SK-N-SH treated with all-trans-retinoic acid at 6 μM for 48 hours (cell line): ENCODE results near the gene ADD1.

ENCODE experiments used
- ATAC-seq: fragments of 200-7000 bp; cut with Tn5 transposase; 3 replicates; pipeline ENCODE4 v1.9.1; 2020; ENCODE audit warnings: mild to moderate bottlenecking, moderate library complexity
- ARNTL ChIP-seq: fragments of 450-650 bp; formaldehyde crosslinking; IDR thresholded peaks from 2 replicates; pipeline ENCODE4 v1.5.0; 2020; ENCODE audit warnings: low read depth, mild to moderate bottlenecking, moderate library complexity, borderline replicate concordance
- BACH2 ChIP-seq: fragments of 250-450 bp; sonication (Bioruptor Pico); IDR thresholded peaks from 2 replicates; pipeline ENCODE4 v1.9.0; 2021; ENCODE audit warnings: mild to moderate bottlenecking, borderline replicate concordance
- CSDC2 ChIP-seq: fragments of 250-450 bp; sonication (Bioruptor Pico); IDR thresholded peaks from 2 replicates; pipeline ENCODE4 v1.5.0; 2020; ENCODE audit warnings: mild to moderate bottlenecking, moderate library complexity
- ESRRG ChIP-seq: fragments of 250-450 bp; sonication (Bioruptor Pico); IDR thresholded peaks from 2 replicates; pipeline ENCODE4 v1.6.1; 2021; ENCODE audit warnings: mild to moderate bottlenecking
- ISL1 ChIP-seq: fragments of 250-450 bp; sonication (Bioruptor Pico); IDR thresholded peaks from 2 replicates; pipeline ENCODE4 v2.1.2; 2022; ENCODE audit warnings: mild to moderate bottlenecking, moderate library complexity
- OSR1 ChIP-seq: fragments of 250-450 bp; sonication (Bioruptor Pico); IDR thresholded peaks from 2 replicates; pipeline ENCODE4 v1.8.0; 2022; ENCODE audit warnings: moderate library complexity, mild to moderate bottlenecking, inconsistent platforms
- PATZ1 ChIP-seq: fragments of 250-450 bp; sonication (Bioruptor Pico); IDR thresholded peaks from 2 replicates; pipeline ENCODE4 v1.8.0; 2020; ENCODE audit warnings: mild to moderate bottlenecking, moderate library complexity, borderline replicate concordance
- PPARA ChIP-seq: fragments of 250-450 bp; sonication (Bioruptor Pico); IDR thresholded peaks from 2 replicates; pipeline ENCODE4 v1.5.0; 2020; ENCODE audit warnings: mild to moderate bottlenecking, borderline replicate concordance
- RARB ChIP-seq: fragments of 250-450 bp; sonication (Bioruptor Pico); IDR thresholded peaks from 2 replicates; pipeline ENCODE4 v1.8.0; 2021; ENCODE audit warnings: mild to moderate bottlenecking, moderate library complexity
- TCF4 ChIP-seq: fragments of 250-450 bp; sonication (Bioruptor Pico); IDR thresholded peaks from 2 replicates; pipeline ENCODE4 v1.8.0; 2021; ENCODE audit warnings: mild to moderate bottlenecking, moderate library complexity, borderline replicate concordance
- TOX ChIP-seq: fragments of 250-450 bp; sonication (Bioruptor Pico); IDR thresholded peaks from 2 replicates; pipeline ENCODE4 v1.8.0; 2021; ENCODE audit warnings: mild to moderate bottlenecking, moderate library complexity, borderline replicate concordance
- ZC3H10 ChIP-seq: fragments of 250-450 bp; sonication (Bioruptor Pico); IDR thresholded peaks from 2 replicates; pipeline ENCODE4 v1.5.1; 2021; ENCODE audit warnings: mild to moderate bottlenecking, moderate library complexity
- ZFP3 ChIP-seq: fragments of 250-450 bp; sonication (Bioruptor Pico); IDR thresholded peaks from 2 replicates; pipeline ENCODE4 v1.5.0; 2020; ENCODE audit warnings: mild to moderate bottlenecking, moderate library complexity
- ZNF8 ChIP-seq: fragments of 450-650 bp; formaldehyde crosslinking; IDR thresholded peaks from 2 replicates; pipeline ENCODE4 v1.5.0; 2020; ENCODE audit warnings: mild to moderate bottlenecking, moderate library complexity
- TF ChIP-seq, protein P1 (sequence below): fragments of 250-450 bp; sonication (Bioruptor Pico); IDR thresholded peaks from 2 replicates; pipeline ENCODE4 v1.5.1; 2020; ENCODE audit warnings: low read depth, mild to moderate bottlenecking, moderate library complexity
- TF ChIP-seq, protein P2 (sequence below): fragments of 250-450 bp; sonication (Bioruptor Pico); IDR thresholded peaks from 2 replicates; pipeline ENCODE4 v1.8.0; 2021; ENCODE audit warnings: low read depth, mild to moderate bottlenecking, moderate library complexity, borderline replicate concordance
- TF ChIP-seq, protein P3 (sequence below): fragments of 250-450 bp; sonication (Bioruptor Pico); IDR thresholded peaks from 2 replicates; pipeline ENCODE4 v1.5.1; 2021; ENCODE audit warnings: mild to moderate bottlenecking, moderate library complexity

ADD1 gene

DNA sequence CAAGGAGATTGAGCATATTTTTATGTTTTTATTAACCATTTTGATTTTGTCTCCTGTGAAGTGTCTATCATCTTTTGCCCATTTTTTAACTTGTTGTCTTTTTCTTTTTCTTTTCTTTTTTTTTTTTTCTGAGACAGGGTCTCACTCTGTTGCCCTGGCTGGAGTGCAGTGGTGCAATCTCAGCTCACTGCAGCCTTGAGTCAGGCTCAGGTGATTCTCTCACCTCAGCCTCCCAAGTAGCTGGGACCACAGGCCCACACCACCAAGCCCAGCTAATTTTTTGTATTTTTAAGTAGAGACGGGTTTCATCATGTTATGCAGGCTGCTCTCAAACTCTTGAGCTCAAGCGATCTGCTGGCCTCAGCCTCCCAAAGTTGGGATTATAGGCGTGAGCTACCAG lies 4.6 kb upstream of the ADD1 start:
- no peak for TF ChIP-seq ZFP3
- no peak for TF ChIP-seq RARB (CRISPR knock-in tag)
- TF ChIP-seq OSR1 (CRISPR knock-in tag) = no peak
- TF ChIP-seq, protein P1, sequence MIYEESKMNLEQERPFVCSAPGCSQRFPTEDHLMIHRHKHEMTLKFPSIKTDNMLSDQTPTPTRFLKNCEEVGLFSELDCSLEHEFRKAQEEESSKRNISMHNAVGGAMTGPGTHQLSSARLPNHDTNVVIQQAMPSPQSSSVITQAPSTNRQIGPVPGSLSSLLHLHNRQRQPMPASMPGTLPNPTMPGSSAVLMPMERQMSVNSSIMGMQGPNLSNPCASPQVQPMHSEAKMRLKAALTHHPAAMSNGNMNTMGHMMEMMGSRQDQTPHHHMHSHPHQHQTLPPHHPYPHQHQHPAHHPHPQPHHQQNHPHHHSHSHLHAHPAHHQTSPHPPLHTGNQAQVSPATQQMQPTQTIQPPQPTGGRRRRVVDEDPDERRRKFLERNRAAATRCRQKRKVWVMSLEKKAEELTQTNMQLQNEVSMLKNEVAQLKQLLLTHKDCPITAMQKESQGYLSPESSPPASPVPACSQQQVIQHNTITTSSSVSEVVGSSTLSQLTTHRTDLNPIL (CRISPR knock-in tag) = no peak
- TF ChIP-seq BACH2 (CRISPR knock-in tag) = no peak
- TF ChIP-seq CSDC2 (CRISPR knock-in tag) = no peak
- no peak for TF ChIP-seq ESRRG (CRISPR knock-in tag)
- TF ChIP-seq PPARA (CRISPR knock-in tag) = no peak
- TF ChIP-seq ZNF8 (CRISPR knock-in tag) = no peak

DNA sequence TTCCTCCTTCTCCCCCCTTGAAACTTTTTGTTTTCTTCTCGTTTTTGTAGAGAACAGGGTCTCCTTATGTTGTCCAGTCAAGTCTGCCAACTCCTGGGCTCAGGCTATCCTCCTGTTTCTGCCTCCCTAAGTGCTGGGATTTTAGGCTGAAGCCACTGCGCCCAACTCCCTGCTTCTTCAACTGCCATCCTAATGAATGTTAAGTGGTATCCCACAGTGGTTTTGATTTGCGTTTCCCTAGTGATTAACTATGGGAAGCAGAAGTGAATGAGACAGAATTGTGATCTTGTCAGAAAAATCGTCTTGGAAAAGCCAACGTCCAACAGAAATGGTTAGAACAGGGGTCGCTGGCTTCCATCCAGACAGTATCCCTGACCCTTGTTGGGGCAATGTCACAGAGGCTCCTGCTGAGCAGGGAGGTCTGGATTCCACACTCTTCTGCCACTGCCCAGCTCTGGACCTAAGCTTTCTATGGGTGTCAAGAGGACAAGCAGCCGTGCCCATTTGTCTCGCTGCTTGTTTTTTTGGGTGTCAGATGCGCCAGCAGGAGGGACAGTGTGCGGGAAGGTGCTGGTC lies 869 bp upstream of the ADD1 start:
- TF ChIP-seq TCF4 (CRISPR knock-in tag) (no peak), ISL1 (CRISPR knock-in tag) (no peak), ARNTL (no peak)
- TF ChIP-seq, protein P2, sequence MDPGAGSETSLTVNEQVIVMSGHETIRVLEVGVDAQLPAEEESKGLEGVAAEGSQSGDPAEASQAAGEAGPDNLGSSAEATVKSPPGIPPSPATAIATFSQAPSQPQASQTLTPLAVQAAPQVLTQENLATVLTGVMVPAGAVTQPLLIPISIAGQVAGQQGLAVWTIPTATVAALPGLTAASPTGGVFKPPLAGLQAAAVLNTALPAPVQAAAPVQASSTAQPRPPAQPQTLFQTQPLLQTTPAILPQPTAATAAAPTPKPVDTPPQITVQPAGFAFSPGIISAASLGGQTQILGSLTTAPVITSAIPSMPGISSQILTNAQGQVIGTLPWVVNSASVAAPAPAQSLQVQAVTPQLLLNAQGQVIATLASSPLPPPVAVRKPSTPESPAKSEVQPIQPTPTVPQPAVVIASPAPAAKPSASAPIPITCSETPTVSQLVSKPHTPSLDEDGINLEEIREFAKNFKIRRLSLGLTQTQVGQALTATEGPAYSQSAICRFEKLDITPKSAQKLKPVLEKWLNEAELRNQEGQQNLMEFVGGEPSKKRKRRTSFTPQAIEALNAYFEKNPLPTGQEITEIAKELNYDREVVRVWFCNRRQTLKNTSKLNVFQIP (CRISPR knock-in tag) = no peak
- TF ChIP-seq, all 23 proteins: peak for 0
- peak; percentile 52 for ATAC-seq

More for the DNA sequence above, 4.6 kb upstream of the ADD1 start:
- no peak for ATAC-seq

- TF ChIP-seq PATZ1 (CRISPR knock-in tag) (no peak), TCF4 (CRISPR knock-in tag) (no peak), BACH2 (CRISPR knock-in tag) (no peak), OSR1 (CRISPR knock-in tag) (no peak), ISL1 (CRISPR knock-in tag) (no peak)
- TF ChIP-seq, protein P3, sequence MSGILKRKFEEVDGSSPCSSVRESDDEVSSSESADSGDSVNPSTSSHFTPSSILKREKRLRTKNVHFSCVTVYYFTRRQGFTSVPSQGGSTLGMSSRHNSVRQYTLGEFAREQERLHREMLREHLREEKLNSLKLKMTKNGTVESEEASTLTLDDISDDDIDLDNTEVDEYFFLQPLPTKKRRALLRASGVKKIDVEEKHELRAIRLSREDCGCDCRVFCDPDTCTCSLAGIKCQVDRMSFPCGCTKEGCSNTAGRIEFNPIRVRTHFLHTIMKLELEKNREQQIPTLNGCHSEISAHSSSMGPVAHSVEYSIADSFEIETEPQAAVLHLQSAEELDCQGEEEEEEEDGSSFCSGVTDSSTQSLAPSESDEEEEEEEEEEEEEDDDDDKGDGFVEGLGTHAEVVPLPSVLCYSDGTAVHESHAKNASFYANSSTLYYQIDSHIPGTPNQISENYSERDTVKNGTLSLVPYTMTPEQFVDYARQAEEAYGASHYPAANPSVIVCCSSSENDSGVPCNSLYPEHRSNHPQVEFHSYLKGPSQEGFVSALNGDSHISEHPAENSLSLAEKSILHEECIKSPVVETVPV (CRISPR knock-in tag) = no peak
- TF ChIP-seq, all 23 proteins: peak for 0
Observed at GRCh38 chr4:2843941-2844584, 419 bp downstream of the ADD1 start.

GRCh38 chr4:2846172-2846571 lies 2.5 kb downstream of the ADD1 start:
- no peak for ATAC-seq
- TF ChIP-seq TCF4 (CRISPR knock-in tag) (no peak), ZC3H10 (CRISPR knock-in tag) (no peak), RARB (CRISPR knock-in tag) (no peak), TOX (no peak), ARNTL (no peak)
- TF ChIP-seq, protein P1 (CRISPR knock-in tag) = no peak
- TF ChIP-seq, protein P2 (CRISPR knock-in tag) = no peak
- TF ChIP-seq, all 23 proteins: peak for 0

More at GRCh38 chr4:2843941-2844584, 419 bp downstream of the ADD1 start:
- ATAC-seq = peak; percentile 5
